CD4-positive, alpha-beta T cell treated with Interleukin-10 for 1 hour (primary cell): ENCODE data around the gene CUX1.
"Not testable (repeated sequence)": the region's sequence is repeated elsewhere in the genome, so short reads cannot be mapped to it uniquely, and the experiment has no call there.

Experiments used
- DNase-seq: peaks from one replicate; pipeline ENCODE4 v3.0.0-alpha.2; 2020

CUX1 gene

GRCh38 chr7:101919363-101920115 is 102.1 kb downstream of the CUX1 start:
- no peak for DNase-seq

- DNase-seq: no peak
Measured at GRCh38 chr7:101921061-101921460, 103.6 kb downstream of the CUX1 start.

- not testable (repeated sequence) for DNase-seq
Measured at GRCh38 chr7:101921546-101922489, 104.4 kb downstream of the CUX1 start.

GRCh38 chr7:101922631-101923601 is 105.5 kb downstream of the CUX1 start:
- no peak for DNase-seq

GRCh38 chr7:101923602-101923985 is 106.2 kb downstream of the CUX1 start:
- no peak for DNase-seq

GRCh38 chr7:101924171-101924570 is 106.7 kb downstream of the CUX1 start:
- DNase-seq: no peak

- DNase-seq: no peak
Measured at GRCh38 chr7:101926265-101926664, 108.8 kb downstream of the CUX1 start.

- DNase-seq: no peak
Measured at GRCh38 chr7:101927389-101927788, 110.0 kb downstream of the CUX1 start.

GRCh38 chr7:101927802-101928201 is 110.4 kb downstream of the CUX1 start:
- DNase-seq: no peak

GRCh38 chr7:101929256-101929655 is 111.8 kb downstream of the CUX1 start:
- no peak for DNase-seq

GRCh38 chr7:101929911-101930310 is 112.5 kb downstream of the CUX1 start:
- not testable (repeated sequence) for DNase-seq

GRCh38 chr7:101932083-101932482 is 114.7 kb downstream of the CUX1 start:
- DNase-seq: no peak

- DNase-seq: no peak
Measured at GRCh38 chr7:101933028-101933427, 115.6 kb downstream of the CUX1 start.

- no peak for DNase-seq
Measured at GRCh38 chr7:101933688-101934121, 116.3 kb downstream of the CUX1 start.

GRCh38 chr7:101934618-101935017 is 117.2 kb downstream of the CUX1 start:
- no peak for DNase-seq

- DNase-seq: no peak
Measured at GRCh38 chr7:101935521-101936141, 118.2 kb downstream of the CUX1 start.

- DNase-seq: no peak
Measured at GRCh38 chr7:101936223-101936610, 118.8 kb downstream of the CUX1 start.

- DNase-seq: no peak
Measured at GRCh38 chr7:101936611-101937231, 119.3 kb downstream of the CUX1 start.

GRCh38 chr7:101937717-101938514 is 120.5 kb downstream of the CUX1 start:
- no peak for DNase-seq

- DNase-seq: no peak
Measured at GRCh38 chr7:101939136-101939695, 121.8 kb downstream of the CUX1 start.

GRCh38 chr7:101940151-101940550 is 122.7 kb downstream of the CUX1 start:
- no peak for DNase-seq
